HEK293 (cell line): ENCODE data around the gene PACS2.
A peak's percentile ranks its signal among the peaks of the same experiment; 100 is the strongest.

ENCODE experiments used
- CTCF ChIA-PET: fragments of 350-600 bp; formaldehyde crosslinking; extraction: SDS; loops from one replicate; lab custom pipeline; 2021; ENCODE audit warnings: antibody characterized with exemption; lab: Yijun Ruan, JAX
- POLR2A ChIA-PET: fragments of 300-600 bp; formaldehyde crosslinking; extraction: SDS; loops from one replicate; lab custom pipeline; 2020; ENCODE audit warnings: antibody characterized with exemption, inconsistent platforms; lab: Yijun Ruan, JAX
- H3K27ac ChIP-seq: fragments of 200-500 bp; sonication (Bioruptor generic); 2 replicates; pipeline ENCODE4 v1.5.1; 2014; ENCODE audit warnings: low read depth, low read length, control low read depth, inconsistent platforms; ENCODE audit errors: extremely low read depth
- H3K36me3 ChIP-seq, 2 experiments: fragments of 200-500 bp in 1 of 2; sonication (Bioruptor generic) in 1 of 2; 1 replicate in 1 of 2; 2 replicates in 1 of 2; pipeline ENCODE4 v1.5.1; 2014 to 2017; ENCODE audit warnings: inconsistent platforms in 2 of 2, low read length in 2 of 2; ENCODE audit not compliant: control insufficient read depth in 2 of 2, insufficient read depth in 1 of 2
- H3K4me1 ChIP-seq: fragments of 200-500 bp; sonication (Bioruptor generic); 2 replicates; pipeline ENCODE4 v1.5.1; 2014; ENCODE audit warnings: mild to moderate bottlenecking, low read length, inconsistent platforms; ENCODE audit not compliant: control insufficient read depth, insufficient read depth
- H3K4me3 ChIP-seq: 2 replicates; pipeline ENCODE4 v1.5.1; 2011; ENCODE audit warnings: low read depth, mild to moderate bottlenecking, control low read depth, low read length, moderate library complexity
- H3K9me3 ChIP-seq: fragments of 200-500 bp; sonication (Bioruptor generic); 2 replicates; pipeline ENCODE4 v1.5.1; 2014; ENCODE audit warnings: low read depth, low read length, inconsistent platforms; ENCODE audit not compliant: control insufficient read depth, insufficient read depth
- HOXA7 ChIP-seq: sonication (generic); formaldehyde crosslinking; IDR thresholded peaks from 2 replicates; pipeline ENCODE4 v1.8.1; 2022; ENCODE audit warnings: missing genetic modification reagents, borderline replicate concordance
- RBAK ChIP-seq: fragments of 450-650 bp; formaldehyde crosslinking; IDR thresholded peaks from 2 replicates; pipeline ENCODE4 v1.5.1; 2016; ENCODE audit warnings: missing biosample characterization, missing genetic modification characterization
- SP7 ChIP-seq: fragments of 450-650 bp; formaldehyde crosslinking; IDR thresholded peaks from 2 replicates; pipeline ENCODE4 v1.5.1; 2016; ENCODE audit warnings: missing biosample characterization, missing genetic modification characterization
- ZBTB20 ChIP-seq: fragments of 450-650 bp; formaldehyde crosslinking; IDR thresholded peaks from 2 replicates; pipeline ENCODE4 v1.5.1; 2016; ENCODE audit warnings: missing biosample characterization, missing genetic modification characterization
- ZBTB8A ChIP-seq: fragments of 450-650 bp; formaldehyde crosslinking; IDR thresholded peaks from 2 replicates; pipeline ENCODE4 v1.5.1; 2016; ENCODE audit warnings: missing biosample characterization, missing genetic modification characterization
- ZFHX2 ChIP-seq: fragments of 450-650 bp; formaldehyde crosslinking; conservative IDR thresholded peaks from 2 replicates; pipeline ENCODE4 v1.5.1; 2016; ENCODE audit warnings: missing biosample characterization, missing genetic modification characterization
- ZNF140 ChIP-seq: fragments of 450-650 bp; formaldehyde crosslinking; IDR thresholded peaks from 2 replicates; pipeline ENCODE4 v1.5.1; 2016; ENCODE audit warnings: missing biosample characterization, missing genetic modification characterization
- ZNF19 ChIP-seq: fragments of 450-650 bp; formaldehyde crosslinking; IDR thresholded peaks from 2 replicates; pipeline ENCODE4; 2016; ENCODE audit warnings: missing biosample characterization, missing genetic modification characterization, low read depth
- ZNF2 ChIP-seq: fragments of 450-650 bp; formaldehyde crosslinking; IDR thresholded peaks from 2 replicates; pipeline ENCODE4 v1.5.1; 2016; ENCODE audit warnings: missing biosample characterization, missing genetic modification characterization
- ZNF335 ChIP-seq: fragments of 450-650 bp; formaldehyde crosslinking; conservative IDR thresholded peaks from 2 replicates; pipeline ENCODE4 v1.5.1; 2016; ENCODE audit warnings: missing biosample characterization, missing genetic modification characterization
- ZNF394 ChIP-seq: fragments of 450-650 bp; formaldehyde crosslinking; IDR thresholded peaks from 2 replicates; pipeline ENCODE4 v1.5.1; 2016; ENCODE audit warnings: missing biosample characterization, missing genetic modification characterization, mild to moderate bottlenecking, moderate library complexity, borderline replicate concordance
- ZNF426 ChIP-seq: fragments of 450-650 bp; formaldehyde crosslinking; IDR thresholded peaks from 2 replicates; pipeline ENCODE4 v1.5.1; 2017; ENCODE audit warnings: missing biosample characterization, missing genetic modification characterization, mild to moderate bottlenecking, inconsistent platforms, moderate library complexity
- ZNF433 ChIP-seq: fragments of 450-650 bp; formaldehyde crosslinking; IDR thresholded peaks from 2 replicates; pipeline ENCODE4 v1.5.1; 2016; ENCODE audit warnings: missing biosample characterization, missing genetic modification characterization, low read depth
- ZNF530 ChIP-seq: fragments of 450-650 bp; formaldehyde crosslinking; IDR thresholded peaks from 2 replicates; pipeline ENCODE4 v1.5.1; 2016; ENCODE audit warnings: low read depth, missing biosample characterization, missing genetic modification characterization
- ZNF558 ChIP-seq: fragments of 450-650 bp; formaldehyde crosslinking; IDR thresholded peaks from 2 replicates; pipeline ENCODE4 v1.5.1; 2016; ENCODE audit warnings: missing biosample characterization, missing genetic modification characterization
- ZNF560 ChIP-seq: fragments of 450-650 bp; formaldehyde crosslinking; IDR thresholded peaks from 2 replicates; pipeline ENCODE4 v1.5.1; 2017; ENCODE audit warnings: missing biosample characterization, missing genetic modification characterization, borderline replicate concordance
- ZNF600 ChIP-seq: fragments of 450-650 bp; formaldehyde crosslinking; IDR thresholded peaks from 2 replicates; pipeline ENCODE4 v1.5.1; 2016; ENCODE audit warnings: missing biosample characterization, missing genetic modification characterization
- ZNF623 ChIP-seq: fragments of 450-650 bp; formaldehyde crosslinking; IDR thresholded peaks from 2 replicates; pipeline ENCODE4 v1.5.1; 2016; ENCODE audit warnings: missing biosample characterization, missing genetic modification characterization
- ZNF654 ChIP-seq: fragments of 450-650 bp; formaldehyde crosslinking; IDR thresholded peaks from 2 replicates; pipeline ENCODE4 v1.5.1; 2016; ENCODE audit warnings: low read depth, missing biosample characterization, missing genetic modification characterization
- ZXDB ChIP-seq: fragments of 450-650 bp; formaldehyde crosslinking; IDR thresholded peaks from 2 replicates; pipeline ENCODE4 v1.5.1; 2016; ENCODE audit warnings: missing biosample characterization, missing genetic modification characterization
- TF ChIP-seq, protein P1 (sequence below): fragments of 450-650 bp; formaldehyde crosslinking; conservative IDR thresholded peaks from 2 replicates; pipeline ENCODE4 v1.5.1; 2016; ENCODE audit warnings: low read depth, missing biosample characterization, missing genetic modification characterization
- TF ChIP-seq, protein P2 (sequence below): fragments of 450-650 bp; formaldehyde crosslinking; conservative IDR thresholded peaks from 2 replicates; pipeline ENCODE4 v1.5.1; 2016; ENCODE audit warnings: low read depth, missing biosample characterization, missing genetic modification characterization

Gene PACS2

DNA sequence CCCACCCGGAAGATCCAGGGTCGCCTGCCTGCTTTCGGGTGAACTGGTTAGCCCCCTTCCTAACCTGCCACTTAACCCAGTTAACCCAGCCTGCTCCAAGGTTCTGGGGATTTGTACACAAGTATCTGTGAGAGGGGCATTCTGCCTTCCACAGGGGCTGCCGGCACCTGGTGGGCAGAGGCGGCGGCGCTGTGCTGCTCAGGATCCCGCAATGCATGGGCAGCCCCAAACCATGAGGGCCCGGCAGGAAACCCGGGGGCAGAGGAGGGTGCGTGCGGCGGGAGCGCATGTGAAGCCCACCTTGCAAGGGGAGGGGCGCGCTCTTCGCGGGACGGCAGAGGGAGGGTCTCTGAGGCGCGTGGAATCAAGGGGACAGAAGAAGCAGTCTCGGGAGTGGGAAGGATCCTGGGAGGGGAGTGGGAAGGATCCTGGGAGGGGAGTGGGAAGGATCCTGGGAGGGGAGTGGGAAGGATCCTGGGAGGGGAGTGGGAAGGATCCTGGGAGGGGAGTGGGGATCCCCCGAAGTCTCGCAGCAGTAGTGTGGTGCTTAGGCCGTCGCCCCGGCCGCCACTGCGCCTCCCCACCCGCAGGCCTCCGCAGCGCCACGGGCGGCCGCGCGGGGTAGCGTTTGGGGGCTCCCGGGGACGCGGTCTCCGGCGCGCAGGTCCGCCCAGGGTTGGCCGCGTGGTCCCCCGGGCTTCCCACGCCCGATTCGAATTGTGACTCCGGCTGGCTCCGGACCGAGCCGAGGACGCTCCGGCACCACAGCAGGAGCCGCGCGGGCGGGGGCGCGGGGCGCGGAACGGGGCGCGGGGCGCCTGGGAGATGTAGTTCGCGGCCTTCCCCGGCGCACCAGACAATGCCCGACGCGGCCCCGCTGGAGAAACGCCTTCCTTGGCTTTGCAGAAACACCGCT is 100.2 kb downstream of the PACS2 start (continued):
- TF ChIP-seq ZFHX2 (tag by site-specific recombination): peak; percentile 86
- no peak for TF ChIP-seq ZNF140 (tag by site-specific recombination)
- no peak for TF ChIP-seq RBAK

DNA sequence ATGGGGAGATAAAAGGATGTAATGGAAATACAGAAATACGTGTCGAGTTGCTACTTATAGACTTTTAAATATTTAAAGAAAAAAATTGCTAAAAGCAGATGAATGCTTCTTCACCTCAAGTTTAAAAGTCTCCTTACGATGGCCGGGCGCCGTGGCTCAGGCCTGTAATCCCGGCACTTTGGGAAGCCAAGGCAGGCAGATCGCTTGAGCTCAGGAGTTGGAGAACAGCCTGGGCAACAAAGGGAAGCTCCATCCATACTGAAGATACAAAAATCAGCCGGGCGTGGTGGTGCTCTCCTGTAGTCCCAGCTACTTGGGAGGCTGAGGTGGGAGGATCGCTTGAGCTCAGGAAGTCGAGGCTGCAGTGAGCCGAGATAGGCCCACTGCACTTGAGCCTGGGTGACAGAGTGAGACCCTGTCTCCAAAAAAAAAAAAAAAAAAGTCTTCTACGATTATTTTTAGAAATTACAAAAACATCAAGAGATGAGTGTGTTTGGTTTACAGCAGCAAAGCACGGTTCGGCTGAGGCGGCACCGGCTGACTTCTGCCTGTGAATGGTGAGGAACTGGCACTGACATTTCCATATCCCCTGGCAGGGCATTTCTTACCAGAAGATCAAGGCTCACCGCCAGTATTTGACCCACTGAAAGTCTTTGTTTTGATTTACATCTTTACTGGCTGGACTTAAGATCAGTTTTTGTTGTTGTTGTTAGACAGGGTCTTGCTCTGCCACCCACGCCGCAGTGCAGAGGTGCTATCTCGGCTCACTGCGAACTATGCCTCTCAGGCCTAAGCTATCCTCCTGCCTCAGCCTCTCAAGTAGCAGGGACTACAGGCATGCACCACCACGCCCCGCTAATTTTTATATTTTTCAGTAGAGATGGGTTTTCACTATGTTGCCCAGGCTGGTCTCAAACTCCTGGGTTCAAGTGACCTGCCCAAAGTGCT is 101.2 kb downstream of the PACS2 start:
- ChIA-PET POLR2A (interaction anchor here (0.6 to 0.7 kb wide), 2 partner anchors 13 to 39 kb away, joined by 3 read pairs; no protein-coding TSS in a partner anchor), CTCF (no interaction called here)
- Histone ChIP-seq H3K36me3 (no peaks in the 10 kb centered on the region; a peak in 1 of 3 replicates), H3K27ac (no peak overlapping the region), H3K4me1 (peaks cover 5% of the 10 kb centered on the region), H3K4me3 (no peak overlapping the region), H3K9me3 (no peaks in the 10 kb centered on the region)
- TF ChIP-seq ZNF19 (tag by site-specific recombination): no peak
- peak; percentile 25 for TF ChIP-seq ZNF335 (tag by site-specific recombination)
- TF ChIP-seq HOXA7 (CRISPR knock-in tag): no peak
- TF ChIP-seq ZNF600 (tag by site-specific recombination): no peak
- no peak for TF ChIP-seq ZNF2 (tag by site-specific recombination)

DNA sequence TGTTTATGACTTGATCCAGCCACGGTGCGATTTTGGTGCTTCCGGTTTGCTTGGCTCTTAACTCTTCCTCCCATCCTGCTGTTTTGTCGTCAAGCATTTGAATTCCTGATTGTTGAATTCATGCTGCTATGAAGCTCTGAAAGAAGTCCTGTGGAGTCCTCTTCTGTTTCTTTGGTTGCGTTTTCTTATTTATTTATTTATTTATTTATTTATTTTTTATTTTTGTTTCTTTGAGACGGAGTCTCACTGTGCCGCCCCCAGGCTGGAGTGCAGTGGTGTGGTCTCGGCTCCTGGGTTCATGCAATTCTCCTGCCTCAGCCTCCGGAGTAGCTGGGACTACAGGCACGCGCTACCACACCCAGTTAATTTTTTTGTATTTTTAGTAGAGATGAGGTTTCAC is 102.1 kb downstream of the PACS2 start:
- no peak overlapping the region for H3K27ac ChIP-seq
- peaks cover 6% of the 10 kb centered on the region for H3K4me1 ChIP-seq
- no peaks in the 10 kb centered on the region for H3K9me3 ChIP-seq
- TF ChIP-seq ZXDB (tag by site-specific recombination) (0 out of 2 replicates have a peak, but pooled peaks have one; percentile 29), ZBTB8A (peak; percentile 46; the same call in 1 of the 2 replicates), SP7 (tag by site-specific recombination) (no peak), ZNF426 (tag by site-specific recombination) (peak; percentile 57), ZNF433 (0 out of 2 replicates have a peak, but pooled peaks have one; percentile 36), ZNF394 (tag by site-specific recombination) (peak; percentile 86), ZNF560 (tag by site-specific recombination) (peak; percentile 62; the same call in 1 of the 2 replicates), ZNF623 (tag by site-specific recombination) (peak; percentile 62), ZNF558 (peak; percentile 54; the same call in 1 of the 2 replicates), ZNF140 (tag by site-specific recombination) (0 out of 2 replicates have a peak, but pooled peaks have one; percentile 14), ZBTB20 (tag by site-specific recombination) (no peak), ZNF530 (no peak), ZNF654 (tag by site-specific recombination) (peak; percentile 27; the same call in 1 of the 2 replicates)
- TF ChIP-seq, protein P1, sequence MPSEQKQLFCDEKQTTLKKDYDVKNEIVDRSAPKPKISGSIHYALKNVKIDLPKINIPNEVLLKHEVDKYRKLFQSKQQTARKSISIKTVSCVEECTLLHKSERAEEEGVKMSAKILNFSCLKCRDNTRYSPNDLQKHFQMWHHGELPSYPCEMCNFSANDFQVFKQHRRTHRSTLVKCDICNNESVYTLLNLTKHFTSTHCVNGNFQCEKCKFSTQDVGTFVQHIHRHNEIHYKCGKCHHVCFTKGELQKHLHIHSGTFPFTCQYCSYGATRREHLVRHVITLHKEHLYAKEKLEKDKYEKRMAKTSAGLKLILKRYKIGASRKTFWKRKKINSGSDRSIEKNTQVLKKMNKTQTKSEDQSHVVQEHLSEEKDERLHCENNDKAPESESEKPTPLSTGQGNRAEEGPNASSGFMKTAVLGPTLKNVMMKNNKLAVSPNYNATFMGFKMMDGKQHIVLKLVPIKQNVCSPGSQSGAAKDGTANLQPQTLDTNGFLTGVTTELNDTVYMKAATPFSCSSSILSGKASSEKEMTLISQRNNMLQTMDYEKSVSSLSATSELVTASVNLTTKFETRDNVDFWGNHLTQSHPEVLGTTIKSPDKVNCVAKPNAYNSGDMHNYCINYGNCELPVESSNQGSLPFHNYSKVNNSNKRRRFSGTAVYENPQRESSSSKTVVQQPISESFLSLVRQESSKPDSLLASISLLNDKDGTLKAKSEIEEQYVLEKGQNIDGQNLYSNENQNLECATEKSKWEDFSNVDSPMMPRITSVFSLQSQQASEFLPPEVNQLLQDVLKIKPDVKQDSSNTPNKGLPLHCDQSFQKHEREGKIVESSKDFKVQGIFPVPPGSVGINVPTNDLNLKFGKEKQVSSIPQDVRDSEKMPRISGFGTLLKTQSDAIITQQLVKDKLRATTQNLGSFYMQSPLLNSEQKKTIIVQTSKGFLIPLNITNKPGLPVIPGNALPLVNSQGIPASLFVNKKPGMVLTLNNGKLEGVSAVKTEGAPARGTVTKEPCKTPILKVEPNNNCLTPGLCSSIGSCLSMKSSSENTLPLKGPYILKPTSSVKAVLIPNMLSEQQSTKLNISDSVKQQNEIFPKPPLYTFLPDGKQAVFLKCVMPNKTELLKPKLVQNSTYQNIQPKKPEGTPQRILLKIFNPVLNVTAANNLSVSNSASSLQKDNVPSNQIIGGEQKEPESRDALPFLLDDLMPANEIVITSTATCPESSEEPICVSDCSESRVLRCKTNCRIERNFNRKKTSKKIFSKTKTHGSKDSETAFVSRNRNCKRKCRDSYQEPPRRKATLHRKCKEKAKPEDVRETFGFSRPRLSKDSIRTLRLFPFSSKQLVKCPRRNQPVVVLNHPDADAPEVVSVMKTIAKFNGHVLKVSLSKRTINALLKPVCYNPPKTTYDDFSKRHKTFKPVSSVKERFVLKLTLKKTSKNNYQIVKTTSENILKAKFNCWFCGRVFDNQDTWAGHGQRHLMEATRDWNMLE: peak; percentile 74; the same call in 1 of the 2 replicates
- TF ChIP-seq, protein P2, sequence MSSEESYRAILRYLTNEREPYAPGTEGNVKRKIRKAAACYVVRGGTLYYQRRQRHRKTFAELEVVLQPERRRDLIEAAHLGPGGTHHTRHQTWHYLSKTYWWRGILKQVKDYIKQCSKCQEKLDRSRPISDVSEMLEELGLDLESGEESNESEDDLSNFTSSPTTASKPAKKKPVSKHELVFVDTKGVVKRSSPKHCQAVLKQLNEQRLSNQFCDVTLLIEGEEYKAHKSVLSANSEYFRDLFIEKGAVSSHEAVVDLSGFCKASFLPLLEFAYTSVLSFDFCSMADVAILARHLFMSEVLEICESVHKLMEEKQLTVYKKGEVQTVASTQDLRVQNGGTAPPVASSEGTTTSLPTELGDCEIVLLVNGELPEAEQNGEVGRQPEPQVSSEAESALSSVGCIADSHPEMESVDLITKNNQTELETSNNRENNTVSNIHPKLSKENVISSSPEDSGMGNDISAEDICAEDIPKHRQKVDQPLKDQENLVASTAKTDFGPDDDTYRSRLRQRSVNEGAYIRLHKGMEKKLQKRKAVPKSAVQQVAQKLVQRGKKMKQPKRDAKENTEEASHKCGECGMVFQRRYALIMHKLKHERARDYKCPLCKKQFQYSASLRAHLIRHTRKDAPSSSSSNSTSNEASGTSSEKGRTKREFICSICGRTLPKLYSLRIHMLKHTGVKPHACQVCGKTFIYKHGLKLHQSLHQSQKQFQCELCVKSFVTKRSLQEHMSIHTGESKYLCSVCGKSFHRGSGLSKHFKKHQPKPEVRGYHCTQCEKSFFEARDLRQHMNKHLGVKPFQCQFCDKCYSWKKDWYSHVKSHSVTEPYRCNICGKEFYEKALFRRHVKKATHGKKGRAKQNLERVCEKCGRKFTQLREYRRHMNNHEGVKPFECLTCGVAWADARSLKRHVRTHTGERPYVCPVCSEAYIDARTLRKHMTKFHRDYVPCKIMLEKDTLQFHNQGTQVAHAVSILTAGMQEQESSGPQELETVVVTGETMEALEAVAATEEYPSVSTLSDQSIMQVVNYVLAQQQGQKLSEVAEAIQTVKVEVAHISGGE (tag by site-specific recombination): peak; percentile 48; the same call in 1 of the 2 replicates
- ChIA-PET POLR2A (no interaction called here), CTCF (interaction anchor here (0.7 kb wide), 1 partner anchor 598 kb away, joined by 3 read pairs; no protein-coding TSS in a partner anchor)
- peaks cover 0 to 6% of the 10 kb centered on the region in 2 experiments; a peak in 2 of 3 replicates for H3K36me3 ChIP-seq
- no peak overlapping the region for H3K4me3 ChIP-seq
